Ascending aorta (tissue), 2 donors: ENCODE measurements around the gene RANBP3. TPM values are rescaled to one million over a fixed set of nuclear protein-coding genes. Genes with fewer than 3 reads are reported as not detected.

ENCODE experiments used
- DNase-seq, 2 donors: peaks; one replicate each; pipeline ENCODE4 v3.0.0-alpha.2; 2019; ENCODE audit warnings: low spot score in 2 of 2
- H3K27ac ChIP-seq, 2 donors: fragments of 200-600 bp; sonication (generic); one replicate each; pipeline ENCODE4 v1.5.1; 2016 to 2017; ENCODE audit warnings: mild to moderate bottlenecking in 1 of 2
- H3K27me3 ChIP-seq: fragments of 200-600 bp; sonication (generic); one replicate; pipeline ENCODE4 v1.5.1; 2017
- H3K36me3 ChIP-seq, 2 donors: fragments of 200-600 bp; sonication (generic); one replicate each; pipeline ENCODE4 v1.5.1; 2016
- H3K4me1 ChIP-seq, 2 donors: fragments of 200-600 bp; sonication (generic); one replicate each; pipeline ENCODE4 v1.5.1; 2016 to 2017; ENCODE audit warnings: mild to moderate bottlenecking in 1 of 2
- H3K4me3 ChIP-seq, 2 donors: fragments of 200-600 bp; sonication (generic); one replicate each; pipeline ENCODE4 v1.5.1; 2016 to 2017; ENCODE audit warnings: mild to moderate bottlenecking in 1 of 2
- H3K9me3 ChIP-seq, 2 donors: fragments of 200-600 bp; sonication (generic); one replicate each; pipeline ENCODE4 v1.5.1; 2016
- CTCF ChIP-seq, 3 experiments: fragments of 200-600 bp in 2 of 3; fragments of 450-650 bp in 1 of 3; sonication (generic) in 2 of 3; IDR thresholded peaks; one replicate each; pipeline ENCODE4 v1.5.1; 2016 to 2019; ENCODE audit warnings: antibody characterized with exemption in 3 of 3, mild to moderate bottlenecking in 1 of 3, moderate library complexity in 1 of 3
- intact Hi-C: fragments of 100-400 bp; cut with DNase I; formaldehyde crosslinking; loops from one replicate; pipeline ENCODE4 v1.15.1; 2023
- total RNA-seq: library from RNA; depleted of rRNA; stranded (reverse); fragments of >200 nt; gene quantifications from one replicate; pipeline ENCODE4 v1.1.0, GENCODE V29; 2016

Gene RANBP3
- total RNA-seq, 1 donor from 2014 or later: 48.0 TPM

GRCh38 chr19:5931251-5931650 lies 46.7 kb downstream of the RANBP3 start:
- no peak for DNase-seq
- H3K27ac ChIP-seq: no peak overlapping the region
- H3K4me3 ChIP-seq: no peak overlapping the region
- no peaks in the 10 kb centered on the region for H3K9me3 ChIP-seq
- H3K27me3 ChIP-seq: no peaks in the 10 kb centered on the region
- intact Hi-C loops: no loop called here
- peaks cover 67 to 80% of the 10 kb centered on the region in 2 donors for H3K36me3 ChIP-seq
- TF ChIP-seq CTCF (IDR thresholded peaks at IDR 0.05): no peak
- peaks cover 0 to 11% of the 10 kb centered on the region in 2 donors for H3K4me1 ChIP-seq

- intact Hi-C loops: no loop called here
- no peak overlapping the region for H3K27ac ChIP-seq
- no peaks in the 10 kb centered on the region for H3K27me3 ChIP-seq
- H3K9me3 ChIP-seq: no peaks in the 10 kb centered on the region
- H3K36me3 ChIP-seq: peaks cover 79 to 93% of the 10 kb centered on the region in 2 donors
- DNase-seq: no peak
- TF ChIP-seq CTCF (IDR thresholded peaks at IDR 0.05): no peak
- H3K4me1 ChIP-seq: peaks cover 0 to 14% of the 10 kb centered on the region in 2 donors
- H3K4me3 ChIP-seq: no peak overlapping the region
Measured at GRCh38 chr19:5929625-5930024, 48.3 kb downstream of the RANBP3 start.

DNA sequence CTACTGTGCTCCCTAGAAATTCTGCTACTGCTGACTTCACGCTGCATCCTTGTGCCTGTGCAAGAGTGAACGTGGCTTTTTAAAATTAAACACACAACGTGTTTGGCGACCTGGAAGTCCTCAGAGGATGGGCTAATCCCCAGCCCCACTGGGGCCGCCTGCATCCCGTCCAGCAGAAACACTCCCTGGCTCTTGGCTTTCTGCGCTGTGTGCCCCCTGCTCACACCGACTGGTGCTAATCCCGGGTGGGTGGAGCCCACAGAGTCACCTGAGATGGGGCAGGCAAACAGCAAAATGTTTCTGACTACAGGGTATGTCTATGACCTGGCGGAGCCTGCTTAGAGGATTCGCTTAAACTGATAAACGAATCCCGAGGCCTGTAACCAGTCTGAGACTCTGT lies 48.8 kb downstream of the RANBP3 start:
- Histone ChIP-seq H3K27me3 (no peaks in the 10 kb centered on the region), H3K9me3 (no peaks in the 10 kb centered on the region), H3K4me1 (peaks cover 0 to 14% of the 10 kb centered on the region in 2 donors), H3K36me3 (peaks cover 84 to 98% of the 10 kb centered on the region in 2 donors), H3K27ac (no peak overlapping the region), H3K4me3 (no peak overlapping the region)
- intact Hi-C loops: no loop called here
- no peak for TF ChIP-seq CTCF (IDR thresholded peaks at IDR 0.05)
- DNase-seq: no peak

DNA sequence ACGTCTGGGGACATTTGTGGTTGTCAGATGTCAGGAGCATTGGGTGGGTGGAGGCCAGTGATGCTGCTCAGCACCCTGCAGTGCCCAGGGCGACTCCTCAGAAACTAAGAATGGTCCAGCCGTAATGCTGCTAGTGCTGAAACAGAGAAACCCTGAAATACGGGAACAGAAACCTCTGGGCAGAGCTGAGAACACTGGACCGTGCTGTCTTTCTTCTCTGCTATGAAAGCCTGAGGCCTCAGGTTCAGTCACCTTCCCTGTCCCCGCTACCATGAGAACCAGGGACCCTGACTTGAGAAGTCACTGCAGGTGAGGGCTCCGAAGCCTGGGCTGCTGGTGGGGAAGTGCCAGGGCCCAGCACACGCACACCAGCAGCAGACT lies 50.5 kb downstream of the RANBP3 start:
- Histone ChIP-seq H3K4me3 (no peak overlapping the region), H3K27me3 (no peaks in the 10 kb centered on the region), H3K27ac (peak overlapping the region; percentile 41 to 70), H3K9me3 (no peaks in the 10 kb centered on the region), H3K36me3 (peaks cover 89 to 100% of the 10 kb centered on the region in 2 donors), H3K4me1 (peaks cover 0 to 14% of the 10 kb centered on the region in 2 donors)
- no peak for DNase-seq
- intact Hi-C loops: no loop called here
- no peak for TF ChIP-seq CTCF (IDR thresholded peaks at IDR 0.05)

GRCh38 chr19:5926641-5927440 lies 51.1 kb downstream of the RANBP3 start:
- no peak overlapping the region for H3K4me3 ChIP-seq
- no peaks in the 10 kb centered on the region for H3K9me3 ChIP-seq
- peaks cover 0 to 14% of the 10 kb centered on the region in 2 donors for H3K4me1 ChIP-seq
- H3K27me3 ChIP-seq: no peaks in the 10 kb centered on the region
- TF ChIP-seq CTCF (IDR thresholded peaks at IDR 0.05): no peak
- H3K27ac ChIP-seq: peak overlapping the region; percentile 41 to 70
- H3K36me3 ChIP-seq: peaks cover 91 to 100% of the 10 kb centered on the region in 2 donors
- intact Hi-C loops: no loop called here
- peak in 1 of 2 donors; percentile 83 for DNase-seq
